Hematopoietic multipotent progenitor cell treated with erythropoietin and hydrocortisone succinate and interleukin-3 and kit ligand, for 8 days (in vitro differentiated cells): ENCODE results near the gene PPP1R9B.

Experiments used
- DNase-seq: peaks from one replicate; pipeline ENCODE4 v3.0.0-alpha.2; 2015

PPP1R9B gene

DNA sequence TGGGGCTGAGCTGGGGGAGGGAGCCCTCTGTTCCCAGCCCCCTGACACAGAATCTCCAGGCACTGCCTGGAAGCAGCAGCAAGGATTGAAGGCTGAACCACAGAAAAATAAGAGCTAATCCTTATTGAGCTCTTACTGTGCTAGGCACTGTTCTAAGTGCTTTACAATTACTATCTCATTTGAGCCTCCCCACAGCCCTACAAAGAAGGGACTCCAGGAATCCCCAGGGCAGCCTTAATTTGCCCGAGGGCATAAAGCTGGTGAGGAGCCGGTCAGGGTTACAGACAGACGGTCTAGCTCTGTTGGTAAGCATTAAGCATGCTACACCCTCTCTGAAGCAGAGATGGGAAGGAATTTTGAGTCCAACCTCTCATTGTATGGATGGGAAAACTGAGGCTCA is 27.5 kb downstream of the PPP1R9B start:
- no peak for DNase-seq

DNA sequence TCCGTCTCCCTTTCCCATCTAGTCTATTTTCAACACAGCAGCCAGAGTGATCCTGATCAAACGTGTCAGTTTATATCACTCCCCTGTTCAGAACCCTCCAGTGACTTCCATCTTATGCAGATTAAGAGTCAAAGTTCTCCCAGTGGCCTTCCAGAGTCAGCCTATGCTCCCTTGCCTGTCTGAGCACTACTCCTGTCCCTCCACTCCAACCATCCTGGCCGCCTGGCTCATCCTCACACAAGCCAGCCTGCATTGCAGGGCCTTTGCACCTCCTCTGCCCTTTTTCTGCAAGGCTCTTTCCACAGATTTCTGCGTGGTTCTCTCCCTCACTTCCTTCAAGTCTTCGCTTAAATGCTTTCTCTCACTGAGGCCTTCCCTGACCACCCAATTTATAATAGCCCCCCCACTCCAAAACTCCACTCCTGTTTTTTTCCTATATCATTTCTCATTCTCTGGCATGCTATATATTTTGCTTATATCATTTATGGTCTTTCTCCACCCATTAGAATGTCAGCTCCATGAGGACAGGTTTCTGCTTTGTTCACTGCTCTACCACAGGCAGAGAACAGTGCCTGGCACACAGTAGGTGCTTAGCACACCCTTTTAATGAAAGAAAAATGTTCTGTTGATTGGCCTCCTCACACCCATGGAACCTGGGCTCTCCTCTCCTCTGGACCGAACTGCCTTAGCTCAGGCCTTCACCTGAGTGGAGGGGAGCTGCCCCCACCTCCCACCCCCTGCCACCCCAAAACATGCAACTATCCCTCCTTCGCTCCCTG is 29.8 kb downstream of the PPP1R9B start:
- DNase-seq: no peak

DNA sequence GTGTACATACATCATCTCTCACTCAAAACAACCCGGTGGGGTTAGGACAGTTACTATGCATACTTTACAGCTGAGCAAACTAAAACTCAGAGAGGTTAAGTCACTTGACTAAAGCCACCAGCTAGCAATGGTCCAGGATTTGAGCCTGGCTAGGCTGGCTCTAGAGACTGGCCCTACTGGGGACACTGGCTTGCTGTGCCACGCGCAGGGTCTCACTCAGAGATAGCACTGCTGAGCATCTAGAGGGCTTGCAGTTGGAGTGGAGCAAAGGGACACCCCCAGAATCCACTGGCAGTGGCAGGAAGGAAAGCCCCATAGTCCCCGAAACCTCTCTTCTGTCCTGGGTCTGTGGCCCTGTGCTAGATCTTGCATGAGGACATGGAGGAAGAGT is 31.7 kb downstream of the PPP1R9B start:
- DNase-seq: no peak

DNA sequence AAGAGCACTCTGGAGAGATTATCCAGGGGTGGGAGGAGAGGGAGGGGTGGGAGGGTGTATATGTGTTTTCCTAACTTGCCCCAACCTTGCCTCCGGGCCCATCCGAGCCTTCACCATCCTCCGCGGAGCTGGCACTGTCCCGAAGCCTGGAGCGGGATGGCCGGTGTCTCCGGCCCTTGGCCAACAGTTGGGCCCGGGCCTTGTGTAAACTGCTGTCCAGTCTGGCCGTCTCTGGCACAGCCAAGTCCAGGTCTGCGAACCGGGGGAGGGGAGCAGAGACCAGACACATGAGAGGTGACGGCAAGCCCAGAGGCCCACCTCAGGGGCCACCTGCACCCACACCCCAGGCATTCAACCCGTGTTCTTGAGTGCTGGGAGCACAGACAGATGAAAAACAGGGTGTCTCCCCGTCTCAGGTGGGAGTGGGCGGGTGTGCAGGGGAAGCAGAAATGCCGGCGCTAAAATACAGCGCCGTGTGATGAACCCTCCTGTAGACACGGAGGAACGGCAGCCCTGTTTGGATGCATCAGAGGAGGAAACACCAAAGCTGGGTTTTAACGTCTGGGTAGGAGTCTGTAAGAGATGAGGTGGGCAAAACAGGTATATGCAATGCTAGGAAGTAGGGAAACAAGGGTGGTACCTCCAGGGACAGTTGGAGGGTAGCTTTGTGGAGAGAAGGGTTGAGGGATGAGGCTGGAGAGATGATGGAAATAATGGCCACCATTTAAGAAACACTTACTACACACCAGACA is 32.2 kb downstream of the PPP1R9B start:
- DNase-seq: no peak

DNA sequence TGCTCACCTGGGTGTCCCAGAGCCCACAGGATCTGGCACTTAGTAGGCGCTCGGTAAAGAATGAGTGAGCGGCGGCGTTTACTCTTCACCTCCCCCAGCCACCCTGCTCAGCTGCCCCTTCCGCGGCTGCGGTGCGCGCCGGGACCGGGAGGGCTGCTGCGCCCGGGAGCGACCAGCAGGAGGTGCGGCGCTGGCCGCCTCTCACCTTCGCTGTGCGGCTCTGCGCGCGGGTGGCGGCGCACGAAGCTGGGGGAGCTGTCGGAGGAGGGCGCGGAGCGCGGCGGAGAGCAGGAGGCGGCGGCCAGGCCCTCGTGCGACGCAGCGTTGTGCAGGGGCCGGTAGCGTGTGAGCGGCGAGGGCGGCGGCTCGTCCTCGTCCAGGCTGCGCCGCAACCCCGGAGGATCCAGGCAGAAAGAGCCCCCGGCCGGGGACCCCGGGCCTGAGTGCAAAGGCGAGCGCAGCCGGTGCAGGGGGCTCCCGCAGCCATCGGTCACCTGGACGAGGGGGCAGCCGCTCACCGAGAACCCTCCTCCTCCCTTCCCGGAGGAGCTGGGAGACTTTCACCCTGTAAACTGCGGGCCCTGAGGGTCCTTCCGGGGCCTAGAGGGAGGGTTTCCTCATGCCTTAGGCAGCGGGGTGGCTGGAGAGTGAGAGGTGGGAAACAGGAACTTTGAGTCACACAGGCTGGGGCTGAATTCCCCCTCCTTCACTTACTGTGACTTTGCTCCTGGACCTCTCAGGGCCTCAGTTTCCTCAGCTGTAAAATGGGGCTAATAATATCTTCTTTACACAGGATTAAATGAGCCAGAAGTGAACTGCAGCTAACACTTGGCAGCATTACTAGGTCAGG is 33.0 kb downstream of the PPP1R9B start:
- peak; percentile 48 for DNase-seq

DNA sequence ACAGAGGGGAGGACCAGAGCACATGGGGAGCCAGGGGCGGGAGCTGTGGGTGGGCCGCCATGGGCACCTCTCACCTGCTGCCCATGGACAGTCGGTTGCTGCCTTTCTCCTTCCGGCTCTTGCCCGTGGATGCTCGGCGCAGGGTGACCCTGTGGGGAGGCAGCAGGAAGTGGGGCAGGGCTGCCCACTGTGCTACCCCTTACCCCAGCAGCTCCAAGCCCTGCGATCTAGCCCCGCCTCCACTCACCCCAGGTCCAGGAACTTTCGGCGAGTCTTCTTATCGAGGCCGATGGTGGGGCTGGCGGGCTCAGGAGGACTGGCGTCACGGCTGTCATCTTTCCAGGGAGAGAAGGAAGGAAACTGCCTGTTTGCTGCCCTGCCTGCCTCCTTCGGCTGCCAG is 34.7 kb downstream of the PPP1R9B start:
- no peak for DNase-seq

DNA sequence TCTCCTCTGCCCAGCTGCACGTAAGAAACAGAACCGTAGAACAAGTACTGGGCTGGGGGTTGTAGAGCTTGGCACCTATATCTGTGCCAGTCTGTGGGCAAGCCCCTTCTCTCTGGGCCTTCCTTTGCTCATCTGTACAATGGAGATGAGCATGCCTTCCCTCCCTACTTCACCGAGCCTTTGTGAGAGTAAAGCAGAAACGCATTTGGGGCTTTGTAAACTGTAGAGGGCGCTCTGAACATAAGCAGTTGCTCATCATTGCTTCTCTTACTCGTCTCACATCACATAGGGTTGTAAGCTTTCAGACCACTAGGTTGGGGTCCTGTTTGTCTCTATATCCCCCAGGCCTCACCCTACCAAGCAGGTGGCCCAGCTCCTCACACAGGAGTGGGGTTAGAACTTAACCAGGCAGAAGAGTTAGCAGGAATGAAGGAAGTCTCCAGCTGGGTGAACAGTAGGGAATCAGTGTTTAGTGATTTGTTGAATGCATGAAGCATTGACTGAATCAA is 35.6 kb downstream of the PPP1R9B start:
- DNase-seq: peak; percentile 76

DNA sequence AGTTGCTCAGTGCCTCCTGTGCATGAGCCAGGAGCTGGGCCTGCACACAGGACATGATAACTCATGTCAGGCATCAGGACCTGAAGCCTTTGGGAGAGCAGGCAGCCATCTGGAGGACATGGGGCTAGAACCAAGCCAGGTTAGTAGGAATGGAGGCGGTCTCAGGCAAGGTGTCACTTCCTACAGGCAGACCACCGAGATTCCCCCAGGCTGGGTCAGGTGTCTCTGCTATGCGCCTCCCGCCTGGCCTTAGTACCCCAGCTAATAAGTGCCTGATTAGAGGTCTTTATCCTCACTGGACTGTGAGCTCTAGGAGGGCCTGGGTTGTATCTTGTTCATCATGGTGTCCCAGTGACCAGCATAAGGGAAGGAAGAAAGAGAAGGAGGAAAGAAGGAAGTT is 36.1 kb downstream of the PPP1R9B start:
- no peak for DNase-seq

DNA sequence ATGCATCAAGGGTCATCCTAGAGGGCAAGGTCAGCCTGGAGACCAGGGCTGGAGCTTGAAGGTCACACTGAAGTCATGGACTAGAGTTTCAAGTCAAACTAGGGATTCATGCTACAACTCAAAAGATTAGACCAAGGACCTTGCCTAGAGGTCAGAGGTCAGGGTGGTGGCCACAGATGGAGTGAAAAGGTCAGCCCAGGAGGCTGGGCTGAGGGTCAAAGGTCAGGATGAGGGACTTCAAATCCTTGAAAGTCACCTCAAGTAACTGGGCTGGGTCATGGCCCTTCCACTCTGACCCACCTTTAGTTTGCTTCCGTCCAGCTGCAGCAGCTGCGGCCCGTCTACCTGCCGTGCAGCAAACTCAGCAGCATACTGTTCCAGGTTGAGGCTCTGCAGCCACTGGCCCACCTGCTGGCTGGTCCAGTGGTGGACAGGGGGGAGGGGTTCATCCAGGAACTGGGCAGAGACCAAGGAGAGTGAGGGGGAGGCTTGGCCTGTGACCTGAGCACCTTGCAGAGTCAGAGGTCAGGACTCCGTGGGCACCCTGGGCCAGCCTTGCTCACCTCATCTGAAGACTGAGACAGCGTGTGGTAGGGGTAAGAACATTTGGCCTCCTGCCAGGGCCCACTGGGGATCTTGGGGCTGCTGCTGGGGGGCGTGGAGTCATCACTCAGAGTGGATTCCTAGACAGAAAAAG is 36.7 kb downstream of the PPP1R9B start:
- no peak for DNase-seq

DNA sequence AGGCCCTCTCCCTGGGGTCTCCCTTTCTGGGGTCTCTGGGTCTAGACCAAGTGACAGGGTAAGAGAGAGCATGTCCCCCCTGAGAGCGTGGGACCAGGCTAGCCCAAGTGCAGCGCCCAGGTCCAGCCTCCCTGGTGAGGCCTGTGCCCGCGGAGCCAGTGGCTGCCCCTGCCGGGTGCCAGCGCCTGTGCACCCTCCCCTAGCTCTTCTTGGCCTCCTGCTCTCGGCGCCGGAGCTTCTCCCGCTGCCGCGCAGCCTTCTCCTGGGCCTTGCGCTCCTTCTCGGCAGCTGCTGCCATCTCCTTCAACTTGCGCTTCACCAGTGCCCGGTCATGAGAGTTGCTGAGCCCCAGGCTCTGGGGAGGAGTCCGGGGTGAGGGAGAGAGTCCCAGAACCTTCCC is 37.8 kb downstream of the PPP1R9B start:
- no peak for DNase-seq

DNA sequence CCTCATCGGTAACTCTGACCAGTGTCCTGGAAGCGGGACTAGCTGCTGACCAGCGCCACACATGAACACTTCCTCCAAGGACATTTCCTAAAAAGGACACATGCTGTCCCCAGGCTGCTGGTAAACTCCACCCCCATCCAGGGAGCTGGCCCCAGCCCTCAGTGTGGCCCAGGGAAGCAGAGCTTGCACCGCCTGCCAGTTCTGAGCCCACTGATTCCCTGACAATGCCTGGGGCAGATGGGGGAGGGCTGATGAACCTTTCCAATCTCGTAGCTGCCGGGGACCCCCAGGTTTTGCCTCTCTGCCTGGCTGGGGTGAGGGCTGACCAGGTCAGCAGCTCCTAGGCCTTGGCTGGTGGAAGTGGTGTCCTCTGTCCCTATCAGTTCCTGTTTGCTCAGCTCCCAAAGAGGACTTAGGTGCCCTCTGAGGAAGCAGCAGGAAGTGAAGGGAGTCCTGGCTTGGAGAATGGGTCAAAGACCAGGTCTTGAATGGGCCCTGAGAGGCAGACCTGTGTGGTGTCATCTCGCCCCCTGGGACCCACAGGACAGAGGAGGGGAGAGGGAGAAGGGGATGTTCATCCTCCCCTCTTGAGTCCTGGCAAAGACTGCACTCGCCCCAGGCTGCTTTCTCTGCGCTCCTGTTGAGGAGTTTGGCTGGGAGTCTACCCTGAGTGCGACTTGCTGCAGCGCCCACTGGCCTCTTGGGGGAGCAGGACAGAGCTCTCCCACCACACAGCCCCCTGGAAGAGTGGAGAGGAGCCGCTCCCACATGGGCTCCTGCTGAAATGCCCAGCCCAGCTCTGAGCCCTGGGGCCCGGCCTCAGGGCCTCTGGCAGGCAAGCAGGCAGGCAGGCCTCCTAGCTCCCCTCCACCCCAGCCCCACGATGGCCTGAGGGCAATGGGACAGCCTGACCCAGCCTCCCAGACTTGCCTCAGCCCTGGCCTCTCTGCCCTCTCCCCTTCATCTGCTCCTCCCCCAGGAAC is 38.5 kb downstream of the PPP1R9B start:
- no peak for DNase-seq

DNA sequence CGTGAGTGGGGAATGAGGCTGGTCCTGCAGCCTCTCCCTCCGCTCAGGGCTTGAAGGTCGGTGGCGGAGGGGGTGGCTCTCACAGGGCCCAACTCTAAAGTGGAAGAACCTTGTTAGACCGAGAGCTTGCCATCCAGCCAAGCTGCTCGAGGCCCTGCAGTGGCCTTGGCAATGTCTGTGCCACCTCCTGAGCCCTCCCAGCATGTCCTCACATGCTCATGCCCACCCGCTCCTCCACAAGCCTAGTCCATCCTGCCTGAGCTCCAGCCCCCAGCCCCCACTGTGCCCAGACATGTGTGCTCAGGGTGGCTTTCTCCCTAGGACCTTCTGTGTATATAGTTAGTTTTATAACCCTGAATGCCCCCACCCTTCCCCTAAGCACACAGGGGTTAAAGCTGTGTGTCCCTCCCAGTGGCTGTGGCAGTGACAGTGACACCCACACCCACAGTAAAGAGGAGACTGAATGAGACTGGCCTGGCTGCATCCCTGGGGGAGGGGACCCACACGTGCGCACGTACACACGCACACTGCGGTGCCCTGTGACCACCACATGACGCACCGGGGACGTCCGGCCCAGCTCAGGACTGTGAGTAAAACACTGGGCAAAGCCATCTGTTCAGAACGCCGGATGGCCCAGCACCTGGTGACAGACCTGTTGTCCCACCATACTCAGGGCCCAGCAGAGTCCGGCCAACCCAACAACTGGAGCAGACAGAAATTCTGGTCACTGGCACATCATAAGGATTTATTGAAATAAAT is 39.7 kb downstream of the PPP1R9B start:
- no peak for DNase-seq

DNA sequence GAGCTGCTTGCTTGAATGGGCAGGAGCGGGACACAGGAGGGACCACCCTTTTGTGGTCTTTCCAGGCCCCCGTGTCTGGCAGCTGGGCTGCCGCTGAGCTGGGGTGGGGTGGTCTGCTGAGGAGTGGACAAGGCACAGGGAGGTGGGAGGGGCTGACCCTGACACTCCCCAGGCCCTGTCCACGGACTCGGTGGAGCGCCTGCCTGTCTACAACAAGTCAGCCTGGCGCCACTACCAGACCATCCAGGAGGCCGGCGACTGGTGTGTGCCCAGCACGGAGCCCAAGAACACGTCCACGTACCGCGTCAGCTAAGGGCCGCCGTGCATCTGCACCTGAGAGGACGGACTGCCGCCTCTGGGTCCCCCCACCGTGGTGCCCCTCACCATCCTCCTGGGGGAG is 40.7 kb downstream of the PPP1R9B start:
- no peak for DNase-seq

DNA sequence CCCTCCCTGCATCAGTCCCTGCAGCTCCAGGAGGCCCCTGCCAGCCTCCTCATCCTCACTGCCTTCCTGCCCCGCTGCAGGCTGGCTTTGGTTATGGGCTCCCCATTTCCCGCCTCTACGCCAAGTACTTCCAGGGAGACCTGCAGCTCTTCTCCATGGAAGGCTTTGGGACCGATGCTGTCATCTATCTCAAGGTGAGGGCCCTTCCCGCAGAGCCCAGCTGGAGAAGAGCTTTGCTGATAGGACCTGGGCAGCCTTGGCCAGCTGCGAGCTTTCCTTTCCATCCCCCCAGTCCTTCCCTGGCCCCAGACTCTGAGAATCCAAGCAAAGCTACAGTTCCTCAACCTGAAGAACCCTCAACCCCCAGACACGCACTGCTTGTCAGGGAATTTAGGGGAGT is 41.3 kb downstream of the PPP1R9B start:
- no peak for DNase-seq

DNA sequence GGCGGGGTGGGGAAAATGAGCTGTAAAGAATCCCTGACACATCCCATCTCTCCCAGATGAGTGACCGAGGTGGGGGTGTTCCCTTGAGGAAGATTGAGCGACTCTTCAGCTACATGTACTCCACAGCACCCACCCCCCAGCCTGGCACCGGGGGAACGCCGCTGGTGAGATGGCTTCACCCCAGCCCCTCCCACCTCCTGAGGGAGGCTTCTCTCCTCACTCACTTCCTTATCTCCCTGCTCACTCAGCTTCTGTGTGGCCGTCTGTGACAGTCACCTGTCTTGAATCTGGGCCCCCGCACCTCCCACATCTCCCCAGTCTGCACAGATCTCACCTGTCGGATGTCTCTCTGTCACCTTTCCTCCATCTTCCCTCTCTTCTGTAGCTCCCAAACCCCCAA is 41.9 kb downstream of the PPP1R9B start:
- DNase-seq: no peak

DNA sequence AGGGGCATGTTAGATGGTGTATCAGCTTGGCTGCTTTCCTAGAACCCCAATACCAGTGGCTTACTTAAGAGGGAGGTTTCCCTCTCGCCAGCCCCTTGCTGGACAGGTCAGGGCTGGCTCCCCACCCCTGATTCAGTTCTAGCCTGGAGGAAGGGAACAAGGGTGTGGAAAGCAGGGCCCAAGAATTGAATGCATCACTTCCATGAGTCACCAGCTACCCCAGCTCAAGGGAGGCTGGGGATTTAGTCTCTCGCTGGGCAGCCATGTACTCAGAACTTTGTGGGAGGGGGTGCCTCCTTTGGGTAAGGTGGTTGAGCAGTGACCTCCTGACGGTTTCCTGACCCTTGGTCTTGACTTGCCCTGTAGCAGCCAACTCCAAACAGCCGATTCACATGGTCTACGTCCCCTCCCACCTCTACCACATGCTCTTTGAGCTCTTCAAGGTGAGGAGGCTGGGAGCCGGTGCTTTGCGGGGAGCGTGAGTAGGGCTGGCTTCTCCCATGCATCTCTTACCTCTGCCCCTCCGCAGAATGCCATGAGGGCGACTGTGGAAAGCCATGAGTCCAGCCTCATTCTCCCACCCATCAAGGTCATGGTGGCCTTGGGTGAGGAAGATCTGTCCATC is 42.6 kb downstream of the PPP1R9B start:
- DNase-seq: no peak

DNA sequence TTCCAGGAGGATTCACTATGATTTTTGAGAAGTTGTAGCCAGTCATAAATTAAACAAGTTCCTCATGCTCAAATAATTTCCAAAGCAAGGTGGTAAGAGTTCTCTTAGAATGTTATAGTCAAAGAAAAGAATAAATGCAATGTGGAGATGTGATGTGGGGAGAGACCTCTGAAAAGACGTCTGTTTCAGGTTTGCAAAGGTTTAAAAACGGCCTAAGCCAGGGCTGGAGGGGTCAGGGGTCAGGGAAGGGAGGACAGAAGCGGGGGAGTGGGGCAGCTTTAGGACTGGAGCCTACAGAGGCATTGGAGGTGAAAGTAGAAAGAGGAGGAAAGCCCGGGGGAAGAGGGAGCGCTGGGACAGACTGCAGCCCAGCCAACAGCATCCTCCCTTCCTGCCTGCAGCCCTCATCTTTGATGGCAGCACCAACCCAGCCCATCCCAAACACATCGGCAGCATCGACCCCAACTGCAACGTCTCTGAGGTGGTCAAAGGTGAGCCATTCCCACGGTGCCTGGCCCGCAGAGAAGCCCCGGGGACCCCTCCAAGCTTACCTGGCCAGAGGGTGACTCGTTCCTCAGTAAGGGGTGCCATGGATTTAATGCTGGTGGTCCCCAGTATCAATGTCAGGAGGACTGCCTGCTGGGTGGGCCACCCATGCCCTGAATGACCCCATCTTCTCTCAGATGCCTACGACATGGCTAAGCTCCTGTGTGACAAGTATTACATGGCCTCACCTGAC is 43.9 kb downstream of the PPP1R9B start:
- DNase-seq: no peak

DNA sequence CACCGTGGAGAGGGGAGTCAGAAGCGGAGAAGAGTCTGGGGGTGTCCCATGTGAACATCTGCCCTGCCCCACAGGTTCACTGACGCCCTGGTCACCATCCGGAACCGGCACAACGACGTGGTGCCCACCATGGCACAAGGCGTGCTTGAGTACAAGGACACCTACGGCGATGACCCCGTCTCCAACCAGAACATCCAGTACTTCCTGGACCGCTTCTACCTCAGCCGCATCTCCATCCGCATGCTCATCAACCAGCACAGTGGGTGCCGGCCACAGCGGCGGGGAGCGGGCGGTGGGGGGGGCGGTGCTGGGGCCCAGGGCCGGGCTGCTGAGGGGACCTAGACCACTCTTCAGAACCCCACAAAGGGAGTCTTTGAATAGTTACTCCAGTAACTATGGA is 44.7 kb downstream of the PPP1R9B start:
- no peak for DNase-seq

DNA sequence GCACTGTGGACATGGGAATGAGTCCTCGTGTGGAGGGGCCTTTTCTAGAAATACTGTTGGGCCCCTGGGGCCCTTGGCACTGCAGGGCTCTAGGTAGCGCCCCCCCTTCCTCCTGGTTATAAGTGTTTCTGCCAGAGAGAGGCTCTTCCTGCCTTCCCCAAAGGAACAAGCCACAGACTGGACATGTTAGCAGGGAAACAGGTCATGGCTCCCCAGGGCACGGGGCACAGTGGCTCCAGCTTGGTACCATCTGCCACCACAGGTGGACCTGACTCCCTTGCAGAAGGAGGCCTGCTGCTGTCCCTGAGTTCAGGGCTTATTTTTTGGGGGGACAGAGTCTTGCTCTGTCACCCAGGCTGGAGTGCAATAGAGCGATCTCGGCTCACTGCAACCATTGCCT is 46.5 kb downstream of the PPP1R9B start:
- no peak for DNase-seq

DNA sequence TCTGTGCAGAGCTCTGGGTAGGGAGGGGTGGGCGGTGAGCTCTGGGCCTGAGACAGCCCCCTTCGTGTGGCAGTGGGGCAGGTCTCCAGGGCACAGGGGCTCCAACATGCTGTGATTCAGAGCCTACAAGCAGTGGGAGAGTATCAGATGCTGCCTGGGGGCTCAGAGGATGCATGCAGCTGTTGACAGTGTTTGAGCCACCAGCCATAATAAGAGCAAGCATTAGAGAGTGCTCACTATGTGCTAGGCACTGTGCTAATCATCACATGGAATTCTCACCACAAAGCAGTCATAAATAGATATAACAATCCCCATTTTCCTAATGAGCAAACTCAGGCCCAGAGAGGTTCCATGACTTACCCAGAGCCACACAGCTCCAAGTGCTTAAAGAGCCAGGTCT is 47.2 kb downstream of the PPP1R9B start:
- no peak for DNase-seq
